Hepatocyte (in vitro differentiated cells): ENCODE data around the gene SLC28A2. TPM values are rescaled to one million over a fixed set of nuclear protein-coding genes. Genes with fewer than 3 reads are reported as not detected.
"Not testable (repeated sequence)": the region's sequence is repeated elsewhere in the genome, so short reads cannot be mapped to it uniquely, and the experiment has no call there.

Experiments
- DNase-seq: peaks from one replicate; pipeline ENCODE4 v3.0.0-alpha.2; 2016; ENCODE audit warnings: low spot score
- H2AFZ ChIP-seq: fragments of 200-600 bp; sonication (generic); 2 replicates; pipeline ENCODE4 v1.6.0; 2016; ENCODE audit warnings: antibody characterized with exemption, mild to moderate bottlenecking
- H3K27ac ChIP-seq: fragments of 200-600 bp; sonication (generic); 2 replicates; pipeline ENCODE4 v1.5.1; 2016; ENCODE audit warnings: mild to moderate bottlenecking
- H3K27me3 ChIP-seq: fragments of 200-600 bp; sonication (generic); 2 replicates; pipeline ENCODE4 v1.6.1; 2016
- H3K36me3 ChIP-seq: fragments of 200-600 bp; sonication (generic); replicated peaks from 2 replicates; pipeline ENCODE4 v1.5.1; 2016; ENCODE audit warnings: low read depth; ENCODE audit not compliant: insufficient read depth
- H3K4me1 ChIP-seq: fragments of 200-600 bp; sonication (generic); 2 replicates; pipeline ENCODE4 v1.5.1; 2016; ENCODE audit warnings: mild to moderate bottlenecking, moderate library complexity; ENCODE audit not compliant: insufficient read depth
- H3K4me2 ChIP-seq: fragments of 200-600 bp; sonication (generic); 2 replicates; pipeline ENCODE4 v1.6.0; 2016
- H3K4me3 ChIP-seq: fragments of 200-600 bp; sonication (generic); 2 replicates; pipeline ENCODE4 v1.5.1; 2016; ENCODE audit warnings: mild to moderate bottlenecking
- H3K79me2 ChIP-seq: fragments of 200-600 bp; sonication (generic); 2 replicates; pipeline ENCODE4 v1.6.0; 2017; ENCODE audit warnings: mild to moderate bottlenecking
- H3K9me2 ChIP-seq: fragments of 200-600 bp; sonication (generic); replicated peaks from 2 replicates; pipeline ENCODE4 v1.6.0; 2017; ENCODE audit warnings: mild to moderate bottlenecking; ENCODE audit not compliant: insufficient read depth
- H3K9me3 ChIP-seq: fragments of 200-600 bp; sonication (generic); 2 replicates; pipeline ENCODE4 v1.5.1; 2016; ENCODE audit warnings: low read depth, mild to moderate bottlenecking
- H4K20me1 ChIP-seq: fragments of 200-600 bp; sonication (generic); 2 replicates; pipeline ENCODE4 v1.6.0; 2016; ENCODE audit warnings: mild to moderate bottlenecking; ENCODE audit not compliant: insufficient read depth, poor library complexity, severe bottlenecking
- CTCF ChIP-seq: fragments of 200-600 bp; sonication (generic); IDR thresholded peaks from 2 replicates; pipeline ENCODE4 v1.5.1; 2016; ENCODE audit warnings: antibody characterized with exemption, mild to moderate bottlenecking; ENCODE audit not compliant: poor library complexity
- EZH2 ChIP-seq: fragments of 200-600 bp; sonication (generic); IDR thresholded peaks from 2 replicates; pipeline ENCODE4 v1.6.1; 2016; ENCODE audit warnings: antibody characterized with exemption, mild to moderate bottlenecking, borderline replicate concordance
- EZH2phosphoT487 ChIP-seq: fragments of 200-600 bp; sonication (generic); IDR thresholded peaks from one replicate; pipeline ENCODE4 v1.6.1; 2018; ENCODE audit warnings: antibody characterized with exemption, mild to moderate bottlenecking, low read depth, moderate library complexity; ENCODE audit not compliant: unreplicated experiment, severe bottlenecking
- WGBS: methylation state at CpG from one replicate; pipeline ENCODE4 v1.1.6; 2016; ENCODE audit warnings: low lambda C conversion rate; ENCODE audit errors: missing lambda C conversion rate; 5-methylcytosine and 5-hydroxymethylcytosine counted together
- polyA plus RNA-seq: library from polyadenylated mRNA; unstranded; fragments of >200 nt; fragmentation: Nextera tagmentation; extraction: Ambion mirVana; gene quantifications from 2 replicates; pipeline ENCODE4 v1.2.1, GENCODE V29; 2016
- total RNA-seq: library from RNA; depleted of rRNA; stranded (reverse); fragments of >200 nt; gene quantifications from 2 replicates; pipeline ENCODE4 v1.2.3, GENCODE V29; 2014

The SLC28A2 gene
- total and polyA plus RNA-seq, 2 experiments from 2014 or later: 1.5 to 1.8 TPM

GRCh38 chr15:45306105-45306504 is 54.1 kb downstream of the SLC28A2 start:
- Histone ChIP-seq H3K4me1 (peaks cover 3% of the 10 kb centered on the region), H4K20me1 (no peaks in the 10 kb centered on the region), H3K9me2 (no peaks in the 10 kb centered on the region), H3K9me3 (no peaks in the 10 kb centered on the region), H3K4me2 (no peak overlapping the region), H3K27me3 (no peaks in the 10 kb centered on the region), H3K36me3 (no peaks in the 10 kb centered on the region), H3K27ac (no peak overlapping the region), H3K79me2 (no peaks in the 10 kb centered on the region), H3K4me3 (no peak overlapping the region), H2AFZ (peak overlapping the region; percentile 50)
- 35% methylated on average over 2 of the region's 4 CpGs for WGBS
- DNase-seq: no peak
- TF ChIP-seq EZH2phosphoT487 (peak; percentile 41), EZH2 (no peak)

GRCh38 chr15:45307230-45307924 is 55.3 kb downstream of the SLC28A2 start:
- peak overlapping the region; percentile 30 for H3K4me2 ChIP-seq
- no peaks in the 10 kb centered on the region for H3K79me2 ChIP-seq
- peaks cover 3% of the 10 kb centered on the region for H3K4me1 ChIP-seq
- no peaks in the 10 kb centered on the region for H4K20me1 ChIP-seq
- no peak overlapping the region for H2AFZ ChIP-seq
- 44% methylated on average over 5 of the region's 5 CpGs for WGBS
- no peaks in the 10 kb centered on the region for H3K9me2 ChIP-seq
- H3K9me3 ChIP-seq: no peaks in the 10 kb centered on the region
- H3K27me3 ChIP-seq: no peaks in the 10 kb centered on the region
- H3K27ac ChIP-seq: no peak overlapping the region
- peak; percentile 47 for DNase-seq
- peak; percentile 65 for TF ChIP-seq CTCF
- no peak for TF ChIP-seq EZH2phosphoT487
- no peak overlapping the region for H3K4me3 ChIP-seq
- no peaks in the 10 kb centered on the region for H3K36me3 ChIP-seq

- H3K27me3 ChIP-seq, DNase-seq, H3K9me2 ChIP-seq, H3K4me3 ChIP-seq, H3K79me2 ChIP-seq, H4K20me1 ChIP-seq, H3K9me3 ChIP-seq, H3K27ac ChIP-seq, H3K4me2 ChIP-seq, H2AFZ ChIP-seq, H3K4me1 ChIP-seq, H3K36me3 ChIP-seq: not testable (repeated sequence)
- WGBS: 96% methylated on average over 18 of the region's 31 CpGs
These were observed 62.1 kb downstream of the SLC28A2 start for GRCh38 chr15:45314117-45314516.

GRCh38 chr15:45314960-45315359 is 62.9 kb downstream of the SLC28A2 start:
- Histone ChIP-seq H2AFZ (no peak overlapping the region), H3K79me2 (no peaks in the 10 kb centered on the region), H3K4me3 (no peak overlapping the region), H3K9me3 (no peaks in the 10 kb centered on the region), H4K20me1 (no peaks in the 10 kb centered on the region), H3K9me2 (no peaks in the 10 kb centered on the region), H3K4me1 (no peaks in the 10 kb centered on the region), H3K36me3 (no peaks in the 10 kb centered on the region), H3K27me3 (no peaks in the 10 kb centered on the region), H3K27ac (no peak overlapping the region), H3K4me2 (no peak overlapping the region)
- 59% methylated on average over 13 of the region's 13 CpGs for WGBS
- TF ChIP-seq CTCF (peak; percentile 40), EZH2 (no peak)
- peak; percentile 55 for DNase-seq
